GM12878 (cell line): ENCODE data around the gene TMEM167A.

Source experiments
- CHD2 ChIP-seq: IDR thresholded peaks from 2 replicates; pipeline ENCODE4 v1.6.1; 2011; ENCODE audit warnings: low read depth, low read length, improper control_type of control experiment, borderline replicate concordance
- CTCF ChIP-seq, 3 experiments: IDR thresholded peaks in 2 of 3; conservative IDR thresholded peaks in 1 of 3; 2 replicates each; pipeline ENCODE4 v1.5.1; 2011; ENCODE audit warnings: low read depth in 3 of 3, low read length in 3 of 3, mild to moderate bottlenecking in 3 of 3, control low read depth in 2 of 3, moderate library complexity in 2 of 3, inconsistent platforms in 1 of 3, mixed read lengths in 1 of 3; ENCODE audit not compliant: control insufficient read depth in 2 of 3, insufficient read depth in 1 of 3; ENCODE audit errors: extremely low read depth in 1 of 3
- EZH2 ChIP-seq: IDR thresholded peaks from 2 replicates; pipeline ENCODE4 v1.6.1; 2012; ENCODE audit warnings: low read depth, mild to moderate bottlenecking, control low read depth, inconsistent platforms, low read length, borderline replicate concordance; ENCODE audit not compliant: control insufficient read depth
- GABPA ChIP-seq: IDR thresholded peaks from 2 replicates; pipeline ENCODE4 v1.6.1; 2014; ENCODE audit warnings: antibody characterized with exemption, low read depth, mild to moderate bottlenecking, inconsistent platforms
- IRF4 ChIP-seq: IDR thresholded peaks from 2 replicates; pipeline ENCODE4 v1.6.1; 2011; ENCODE audit warnings: low read depth, low read length
- POLR2A ChIP-seq: IDR thresholded peaks from 2 replicates; pipeline ENCODE4 v1.6.1; 2011; ENCODE audit warnings: low read depth, mild to moderate bottlenecking, low read length
- SRF ChIP-seq, 2 experiments: IDR thresholded peaks; 2 replicates each; pipeline ENCODE4 v1.6.1; 2011; ENCODE audit warnings: low read depth in 2 of 2, low read length in 2 of 2, mild to moderate bottlenecking in 1 of 2, moderate library complexity in 1 of 2
- TAF1 ChIP-seq: IDR thresholded peaks from 2 replicates; pipeline ENCODE4 v1.6.1; 2011; ENCODE audit warnings: mild to moderate bottlenecking, low read depth, low read length, borderline replicate concordance

GRCh38 chr5:83109380-83109779, 32.2 kb upstream of the TMEM167A start:
- no peak for TF ChIP-seq CHD2
- TF ChIP-seq IRF4 = no peak
- no peak for TF ChIP-seq CTCF (IDR thresholded peaks at IDR 0.05 in 2 of 3, conservative IDR thresholded peaks at IDR 0.05 in 1 of 3; ENCODE audit: control insufficient read depth in 2 of 3, extremely low read depth in 1 of 3, insufficient read depth in 1 of 3, low read depth in 3 of 3, low read length in 3 of 3)
- no peak for TF ChIP-seq POLR2A
- TF ChIP-seq TAF1 = no peak
- TF ChIP-seq GABPA = no peak
- TF ChIP-seq EZH2 = no peak
- no peak for TF ChIP-seq SRF (IDR thresholded peaks at IDR 0.05; ENCODE audit: low read depth in 2 of 2, low read length in 2 of 2)
